Right lobe of liver (tissue), 6 donors: ENCODE data around the gene CNDP1. TPM values are rescaled to one million over a fixed set of nuclear protein-coding genes. Genes with fewer than 3 reads are reported as not detected.
A peak's percentile ranks its signal among the peaks of the same experiment; 100 is the strongest.

Source experiments
- ATAC-seq, 4 donors: fragments of 200-7000 bp; cut with Tn5 transposase; one replicate each; pipeline ENCODE4 v1.9.1; 2020; ENCODE audit warnings: mild to moderate bottlenecking in 4 of 4, moderate library complexity in 4 of 4
- DNase-seq, 3 donors: peaks; one replicate each; pipeline ENCODE4 v3.0.0-alpha.2; 2020
- H3K27ac ChIP-seq, 3 donors: fragments of 200-600 bp; one replicate each; pipeline ENCODE4 v1.8.0; 2022
- H3K27me3 ChIP-seq, 2 donors: fragments of 200-600 bp; one replicate each; pipeline ENCODE4 v1.8.0; 2022
- H3K36me3 ChIP-seq, 4 donors: fragments of 200-600 bp; sonication (generic) in 1 of 4; one replicate each; pipeline versions ENCODE4 v1.5.1 to v1.8.0; 2017 to 2022; ENCODE audit warnings: control low read depth in 1 of 4
- H3K4me1 ChIP-seq, 4 donors: fragments of 200-600 bp; sonication (generic) in 1 of 4; one replicate each; pipeline versions ENCODE4 v1.5.1 to v1.8.0; 2017 to 2022; ENCODE audit warnings: control low read depth in 1 of 4
- H3K4me3 ChIP-seq, 3 donors: fragments of 200-600 bp; one replicate each; pipeline ENCODE4 v1.8.0; 2022
- H3K9me3 ChIP-seq, 4 donors: fragments of 200-600 bp; sonication (generic) in 1 of 4; one replicate each; pipeline versions ENCODE4 v1.5.1 to v1.8.0; 2017 to 2022; ENCODE audit warnings: control low read depth in 1 of 4
- POLR2A ChIP-seq: fragments of 450-650 bp; IDR thresholded peaks from one replicate; pipeline ENCODE4 v1.6.1; 2017; ENCODE audit warnings: antibody characterized with exemption, mild to moderate bottlenecking
- WGBS: methylation state at CpG from one replicate; pipeline ENCODE4 v1.1.6; 2018; ENCODE audit warnings: low coverage, low lambda C conversion rate; ENCODE audit not compliant: insufficient coverage; ENCODE audit errors: missing lambda C conversion rate; 5-methylcytosine and 5-hydroxymethylcytosine counted together
- intact Hi-C, 2 donors: fragments of 100-400 bp; cut with DNase I; formaldehyde crosslinking; loops; one replicate each; pipeline versions ENCODE4 v1.11.2 to v1.14.1; 2022
- total RNA-seq, 6 experiments: library from RNA; depleted of rRNA in 2 of 6; stranded (reverse); fragments of >200 nt in 2 of 6; fragmentation: NEBNext Ultra II Directional in 3 of 6; extraction: Animal tissue kit (Norgen Biotek cat#: 25700) in 3 of 6; gene quantifications; one replicate each; pipeline versions ENCODE4 v1.1.0 to v1.2.4, GENCODE V29; 2016 to 2023
- TF ChIP-seq, protein P1 (sequence below), 4 donors: fragments of 200-600 bp in 3 of 4; fragments of 450-650 bp in 1 of 4; IDR thresholded peaks; one replicate each; pipeline versions ENCODE4 v1.5.1 to v1.8.0; 2016 to 2022; ENCODE audit warnings: antibody characterized with exemption in 4 of 4, mild to moderate bottlenecking in 2 of 4
- donor health status: DM: no; HTN: yes; CAD: no.
- donor health status: DM: no; HTN: no; CAD: no.
- donor health status: DM: no; HTN: no; CAD: no.
- donor health status: DM: no; HTN: yes; CAD: no.
- donor health status: DM: no; HTN: yes; CAD: no.

The CNDP1 gene
- total RNA-seq, 6 experiments from 2014 or later, result 10.4 to 61.4 (median 28.4) TPM

DNA sequence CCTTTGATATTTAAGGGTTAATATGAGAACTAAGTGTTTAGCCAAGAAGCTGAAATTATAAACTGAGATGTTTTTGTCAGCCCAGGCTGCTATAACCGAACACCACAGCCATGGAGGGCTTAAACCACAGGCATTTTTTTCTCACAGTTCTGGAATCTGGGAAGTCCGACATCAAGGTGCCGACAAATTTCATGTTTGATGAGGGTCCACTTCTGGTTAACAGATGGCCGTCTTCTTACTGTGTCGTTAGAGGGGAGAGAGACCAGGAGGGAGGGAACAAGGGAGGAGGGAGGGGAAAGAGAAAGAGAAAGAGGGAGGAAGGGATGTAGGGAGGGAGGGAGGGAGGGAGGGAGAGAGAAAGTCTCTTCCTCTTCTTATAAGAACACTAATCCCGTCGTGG lies 44.6 kb upstream of the CNDP1 start:
- TF ChIP-seq, protein P1, sequence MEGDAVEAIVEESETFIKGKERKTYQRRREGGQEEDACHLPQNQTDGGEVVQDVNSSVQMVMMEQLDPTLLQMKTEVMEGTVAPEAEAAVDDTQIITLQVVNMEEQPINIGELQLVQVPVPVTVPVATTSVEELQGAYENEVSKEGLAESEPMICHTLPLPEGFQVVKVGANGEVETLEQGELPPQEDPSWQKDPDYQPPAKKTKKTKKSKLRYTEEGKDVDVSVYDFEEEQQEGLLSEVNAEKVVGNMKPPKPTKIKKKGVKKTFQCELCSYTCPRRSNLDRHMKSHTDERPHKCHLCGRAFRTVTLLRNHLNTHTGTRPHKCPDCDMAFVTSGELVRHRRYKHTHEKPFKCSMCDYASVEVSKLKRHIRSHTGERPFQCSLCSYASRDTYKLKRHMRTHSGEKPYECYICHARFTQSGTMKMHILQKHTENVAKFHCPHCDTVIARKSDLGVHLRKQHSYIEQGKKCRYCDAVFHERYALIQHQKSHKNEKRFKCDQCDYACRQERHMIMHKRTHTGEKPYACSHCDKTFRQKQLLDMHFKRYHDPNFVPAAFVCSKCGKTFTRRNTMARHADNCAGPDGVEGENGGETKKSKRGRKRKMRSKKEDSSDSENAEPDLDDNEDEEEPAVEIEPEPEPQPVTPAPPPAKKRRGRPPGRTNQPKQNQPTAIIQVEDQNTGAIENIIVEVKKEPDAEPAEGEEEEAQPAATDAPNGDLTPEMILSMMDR (IDR thresholded peaks at IDR 0.05), result no peak
- TF ChIP-seq POLR2A, result no peak
- H3K27me3 ChIP-seq, result no peaks in the 10 kb centered on the region
- H3K4me3 ChIP-seq, result no peak overlapping the region
- no peak overlapping the region for H3K27ac ChIP-seq
- H3K36me3 ChIP-seq, result no peaks in the 10 kb centered on the region
- no peaks in the 10 kb centered on the region for H3K4me1 ChIP-seq
- intact Hi-C loops, result loop anchor here (5.0 to 10.0 kb wide), 3 partner anchors 115 to 137 kb away; no protein-coding TSS in a partner anchor
- ATAC-seq (no peak), DNase-seq (no peak)
- no peaks in the 10 kb centered on the region for H3K9me3 ChIP-seq
- 46% methylated on average over 7 of the region's 7 CpGs for WGBS

DNA sequence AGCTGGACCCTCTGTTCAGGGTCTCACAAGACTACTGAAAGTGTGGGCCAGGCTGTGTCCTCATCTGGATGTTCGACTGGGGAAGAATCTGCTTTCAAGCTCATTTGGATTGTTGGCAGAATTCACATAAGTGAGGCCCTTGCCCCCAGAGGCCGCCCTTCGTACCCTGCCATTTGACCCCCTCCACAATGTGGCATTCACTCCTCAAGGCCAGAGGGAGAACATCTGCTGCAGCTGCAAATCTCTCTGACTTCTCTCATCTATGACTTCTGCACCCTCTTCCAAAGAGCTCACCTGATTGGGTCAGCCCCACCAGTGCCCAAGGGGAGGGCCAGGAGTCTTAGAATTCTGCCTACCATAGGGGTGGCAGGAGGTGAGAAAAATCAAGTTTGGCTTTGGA lies 42.0 kb upstream of the CNDP1 start:
- 77% methylated on average over 3 of the region's 3 CpGs for WGBS

GRCh38 chr18:74493689-74494088 lies 40.6 kb upstream of the CNDP1 start:
- WGBS, result no CpG with 5 or more reads among the region's 1 CpG
- H3K36me3 ChIP-seq, result no peaks in the 10 kb centered on the region
- no peak for TF ChIP-seq POLR2A
- TF ChIP-seq, protein P1 (IDR thresholded peaks at IDR 0.05), result peak; percentile 74 to 93 (median 86)
- H3K27me3 ChIP-seq, result no peaks in the 10 kb centered on the region
- intact Hi-C loops, result loop anchor here in 1 of 2 donors (5.0 kb wide), 1 partner anchor 141 kb away; no protein-coding TSS in a partner anchor
- DNase-seq (peak in 1 of 3 donors; percentile 75), ATAC-seq (peak in 3 of 4 donors; percentile 9 to 24 (median 18))
- H3K4me1 ChIP-seq, result peaks cover 0 to 18% (median 9%) of the 10 kb centered on the region in 4 donors
- H3K9me3 ChIP-seq, result no peaks in the 10 kb centered on the region
- H3K27ac ChIP-seq, result no peak overlapping the region
- H3K4me3 ChIP-seq, result no peak overlapping the region

More for the DNA sequence above, 42.0 kb upstream of the CNDP1 start:
- intact Hi-C loops, result loop anchor here in 1 of 2 donors (5.0 kb wide), 1 partner anchor 140 kb away; no protein-coding TSS in a partner anchor
- H3K9me3 ChIP-seq, result no peaks in the 10 kb centered on the region
- H3K4me1 ChIP-seq, result peaks cover 0 to 4% (median 2%) of the 10 kb centered on the region in 4 donors
- H3K36me3 ChIP-seq, result no peaks in the 10 kb centered on the region
- H3K27ac ChIP-seq, result no peak overlapping the region
- no peak overlapping the region for H3K4me3 ChIP-seq
- TF ChIP-seq, protein P1 (IDR thresholded peaks at IDR 0.05), result no peak
- TF ChIP-seq POLR2A, result no peak
- no peaks in the 10 kb centered on the region for H3K27me3 ChIP-seq
- ATAC-seq (no peak), DNase-seq (no peak)

- ATAC-seq (no peak), DNase-seq (no peak)
- H3K27ac ChIP-seq, result no peak overlapping the region
- H3K9me3 ChIP-seq, result no peaks in the 10 kb centered on the region
- 57% methylated on average over 1 of the region's 1 CpG for WGBS
- no peak overlapping the region for H3K4me3 ChIP-seq
- no peaks in the 10 kb centered on the region for H3K27me3 ChIP-seq
- intact Hi-C loops, result loop anchor here in 1 of 2 donors (5.0 kb wide), 1 partner anchor 142 kb away; no protein-coding TSS in a partner anchor
- no peaks in the 10 kb centered on the region for H3K36me3 ChIP-seq
- TF ChIP-seq, protein P1 (IDR thresholded peaks at IDR 0.05), result no peak
- no peak for TF ChIP-seq POLR2A
- peaks cover 0 to 27% (median 11%) of the 10 kb centered on the region in 4 donors for H3K4me1 ChIP-seq
These were observed 39.8 kb upstream of the CNDP1 start for GRCh38 chr18:74494514-74494913.
